SH-SY5Y (cell line): ENCODE measurements around the gene ATL3.

ENCODE experiments used
- GATA2 ChIP-seq: IDR thresholded peaks from 2 replicates; pipeline ENCODE4 v1.6.1; 2011; ENCODE audit warnings: mild to moderate bottlenecking, low read depth, low read length
- GATA3 ChIP-seq: IDR thresholded peaks from 2 replicates; pipeline ENCODE4 v1.6.1; 2011; ENCODE audit warnings: low read depth, mild to moderate bottlenecking, low read length, moderate library complexity

GRCh38 chr11:63719987-63720386 is 48.8 kb upstream of the ATL3 start:
- TF ChIP-seq GATA2 (no peak), GATA3 (no peak)
